ENCODE results near the gene CYB561D2. TPM values are rescaled to one million over a fixed set of nuclear protein-coding genes. Genes with fewer than 3 reads are reported as not detected.

The CYB561D2 gene
- total RNA-seq, 2 donors from 2014 or later: 35.6 to 40.8 TPM

DNA sequence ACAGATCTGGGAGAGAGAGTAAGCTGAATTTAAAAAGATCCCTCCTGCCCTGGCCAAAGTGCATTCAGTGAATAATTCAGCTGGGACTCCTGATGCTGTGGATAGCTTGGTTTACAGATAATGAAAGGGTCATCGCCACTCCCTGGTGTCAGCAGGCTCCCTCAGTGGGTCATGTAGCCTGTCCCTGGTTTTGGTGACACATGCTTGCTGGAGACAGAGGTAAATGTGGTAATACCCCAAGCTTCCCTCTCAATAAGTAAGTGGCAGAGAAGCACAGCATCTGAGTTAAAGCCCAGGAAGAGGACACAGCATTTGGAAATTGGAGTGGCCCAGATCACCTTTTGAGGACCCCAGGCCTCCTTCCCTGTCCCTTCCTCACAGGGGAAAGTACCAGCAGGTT, 6.8 kb downstream of the CYB561D2 start:
- Mint-ChIP-seq H3K27ac (peak overlapping the region; percentile 97), H3K9me3 (no peaks in the 10 kb centered on the region), H3K4me1 (peaks cover 15% of the 10 kb centered on the region)

DNA sequence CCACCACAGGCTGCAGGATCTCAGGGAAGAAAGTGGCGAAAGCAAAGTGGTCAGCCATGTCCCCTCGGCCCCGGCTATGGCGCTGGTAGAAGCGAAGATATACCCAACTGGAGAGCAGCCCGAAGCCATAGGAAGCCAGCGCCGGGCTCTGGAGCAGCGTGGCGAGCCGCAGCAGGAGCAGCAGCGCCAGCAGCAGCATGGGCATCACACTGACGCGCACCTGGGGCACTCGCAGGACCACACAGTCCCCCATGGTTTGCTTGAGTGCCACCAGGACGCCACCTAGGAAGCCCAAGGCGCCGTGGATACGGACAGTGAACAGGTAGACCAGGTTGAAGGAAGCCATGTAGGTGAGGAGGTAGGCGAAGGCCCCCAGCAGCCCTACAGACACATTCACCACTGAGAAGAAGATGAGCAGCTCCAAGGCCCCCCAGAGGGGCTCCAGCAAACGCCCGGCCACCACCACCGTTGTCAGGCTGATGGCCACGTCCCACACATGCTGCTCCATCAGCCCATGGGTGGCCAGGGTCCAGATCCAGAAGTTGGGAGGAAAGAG, 7.8 kb downstream of the CYB561D2 start:
- Mint-ChIP-seq H3K36me3 (ENCODE audit: low read depth) (peaks cover 47% of the 10 kb centered on the region), H3K4me3 (peak overlapping the region; percentile 93), H3K4me1 (peaks cover 15% of the 10 kb centered on the region), H3K9me3 (no peaks in the 10 kb centered on the region), H3K27me3 (no peaks in the 10 kb centered on the region), H3K27ac (peak overlapping the region; percentile 97)
- ATAC-seq (replicated peaks): no peak

More for the DNA sequence above, 6.8 kb downstream of the CYB561D2 start:
- Mint-ChIP-seq H3K27me3 (no peaks in the 10 kb centered on the region), H3K4me3 (peak overlapping the region; percentile 93), H3K36me3 (ENCODE audit: low read depth) (peaks cover 56% of the 10 kb centered on the region)
- ATAC-seq (replicated peaks): no peak

DNA sequence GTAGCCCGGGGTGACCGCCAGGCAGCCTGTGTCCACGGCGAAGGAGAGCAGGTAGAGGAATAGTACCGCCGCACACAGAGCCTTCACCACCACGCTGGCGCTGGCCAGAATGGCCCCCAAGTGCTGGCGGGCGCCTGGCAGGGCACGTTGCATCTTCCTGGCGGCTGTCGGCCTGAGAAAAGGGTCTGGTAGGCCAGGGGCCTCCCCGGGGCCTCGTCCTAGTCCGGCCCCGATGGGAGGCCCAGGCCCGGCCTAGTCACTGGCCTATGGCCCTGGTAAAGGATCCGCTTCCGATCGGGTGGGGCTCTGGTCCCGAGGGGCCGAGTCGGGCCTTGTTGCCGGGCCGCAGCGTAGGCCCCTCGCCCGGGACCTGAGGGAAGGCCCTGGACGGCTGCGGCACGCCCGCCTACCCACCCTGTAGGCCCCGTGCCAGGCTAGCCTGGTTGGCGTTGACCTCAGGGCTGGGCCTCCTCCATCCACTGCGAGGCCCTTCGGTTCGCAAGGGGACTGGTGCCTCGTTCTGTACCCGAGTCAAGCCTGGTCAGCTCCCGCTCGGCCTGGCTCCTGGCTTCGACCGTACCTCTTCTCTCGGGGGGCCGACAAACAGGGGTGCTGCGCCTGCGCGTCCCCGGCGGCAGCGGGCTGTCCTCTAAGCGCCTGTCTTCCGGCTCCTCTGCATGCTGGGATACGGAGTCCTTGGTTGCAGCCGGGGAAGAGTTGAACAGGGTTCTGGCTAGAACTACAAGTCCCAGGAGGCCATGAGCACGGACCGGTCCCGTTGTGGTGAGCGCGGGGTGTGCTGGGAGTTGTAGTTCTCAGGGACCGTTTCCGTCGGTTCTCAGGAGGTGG, 8.5 kb downstream of the CYB561D2 start, which contains the start of gene TMEM115:
TMEM115 (minus strand) TSS at position 611 of the 849 bp plus-strand sequence; CDS start at position 153, 458 bp downstream.
- H3K27me3 Mint-ChIP-seq: no peaks in the 10 kb centered on the region
- H3K4me1 Mint-ChIP-seq: peaks cover 15% of the 10 kb centered on the region
- H3K4me3 Mint-ChIP-seq: peak within 1 kb of the TSS; percentile 93
- H3K36me3 Mint-ChIP-seq (ENCODE audit: low read depth): peaks cover 41% of the 10 kb centered on the region
- peak; percentile 100 for ATAC-seq (replicated peaks)
- no peaks in the 10 kb centered on the region for H3K9me3 Mint-ChIP-seq
- peak within 1 kb of the TSS; percentile 97 for H3K27ac Mint-ChIP-seq

DNA sequence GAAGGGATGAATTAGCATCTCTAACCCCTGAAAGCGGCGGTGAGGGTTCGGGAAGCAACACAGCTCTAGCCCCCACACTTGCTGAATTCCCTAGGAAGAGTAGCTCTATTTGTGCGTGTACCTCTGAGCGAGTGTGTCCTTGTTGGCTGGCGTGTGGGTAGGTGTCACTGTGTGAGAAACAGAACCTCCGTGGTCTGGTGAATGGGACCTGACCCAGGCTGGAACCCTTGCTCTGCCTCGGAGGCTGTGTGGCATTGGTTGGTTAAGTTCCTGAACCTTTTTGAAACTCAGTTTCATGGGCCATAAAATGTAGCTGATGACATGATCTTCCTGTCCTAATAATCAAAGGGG, 9.1 kb downstream of the CYB561D2 start:
- peaks cover 15% of the 10 kb centered on the region for H3K4me1 Mint-ChIP-seq
- ATAC-seq (replicated peaks): peak; percentile 23

DNA sequence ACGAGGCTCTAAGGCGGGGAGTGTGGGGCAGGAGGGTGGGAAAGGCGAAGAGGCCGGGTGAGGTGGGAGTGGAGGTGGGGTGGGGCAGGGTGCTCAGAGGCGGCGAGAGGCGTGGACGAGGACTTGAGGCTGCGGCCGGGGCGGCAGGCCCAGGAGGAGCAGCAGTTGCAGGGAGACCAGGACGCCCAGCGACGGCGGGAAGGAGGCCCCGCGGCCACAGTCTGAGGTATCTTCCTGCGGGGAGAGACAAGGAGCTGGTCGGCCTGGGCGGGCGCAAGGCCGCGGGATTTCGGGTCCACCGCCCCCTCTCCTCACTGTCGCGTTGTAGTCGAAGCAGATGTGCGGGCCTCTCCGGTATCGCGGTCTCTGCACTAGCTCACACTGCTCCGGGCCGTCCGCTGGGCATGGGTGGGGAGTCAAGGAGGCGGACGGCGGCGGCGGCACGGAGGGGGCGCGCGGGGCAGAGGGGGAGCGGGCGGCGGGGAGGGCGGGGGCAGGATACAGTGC, 14.0 kb downstream of the CYB561D2 start:
- H3K27ac Mint-ChIP-seq: no peak overlapping the region
- ATAC-seq (replicated peaks): peak; percentile 27
- no peaks in the 10 kb centered on the region for H3K36me3 Mint-ChIP-seq (ENCODE audit: low read depth)
- peaks cover 5% of the 10 kb centered on the region for H3K4me1 Mint-ChIP-seq
- no peaks in the 10 kb centered on the region for H3K27me3 Mint-ChIP-seq
- peak overlapping the region; percentile 82 for H3K4me3 Mint-ChIP-seq
- no peaks in the 10 kb centered on the region for H3K9me3 Mint-ChIP-seq

More for the DNA sequence above, 9.1 kb downstream of the CYB561D2 start:
- no peaks in the 10 kb centered on the region for H3K27me3 Mint-ChIP-seq
- H3K36me3 Mint-ChIP-seq (ENCODE audit: low read depth): peaks cover 35% of the 10 kb centered on the region
- H3K9me3 Mint-ChIP-seq: no peaks in the 10 kb centered on the region
- H3K4me3 Mint-ChIP-seq: peak overlapping the region; percentile 93
- peak overlapping the region; percentile 97 for H3K27ac Mint-ChIP-seq

DNA sequence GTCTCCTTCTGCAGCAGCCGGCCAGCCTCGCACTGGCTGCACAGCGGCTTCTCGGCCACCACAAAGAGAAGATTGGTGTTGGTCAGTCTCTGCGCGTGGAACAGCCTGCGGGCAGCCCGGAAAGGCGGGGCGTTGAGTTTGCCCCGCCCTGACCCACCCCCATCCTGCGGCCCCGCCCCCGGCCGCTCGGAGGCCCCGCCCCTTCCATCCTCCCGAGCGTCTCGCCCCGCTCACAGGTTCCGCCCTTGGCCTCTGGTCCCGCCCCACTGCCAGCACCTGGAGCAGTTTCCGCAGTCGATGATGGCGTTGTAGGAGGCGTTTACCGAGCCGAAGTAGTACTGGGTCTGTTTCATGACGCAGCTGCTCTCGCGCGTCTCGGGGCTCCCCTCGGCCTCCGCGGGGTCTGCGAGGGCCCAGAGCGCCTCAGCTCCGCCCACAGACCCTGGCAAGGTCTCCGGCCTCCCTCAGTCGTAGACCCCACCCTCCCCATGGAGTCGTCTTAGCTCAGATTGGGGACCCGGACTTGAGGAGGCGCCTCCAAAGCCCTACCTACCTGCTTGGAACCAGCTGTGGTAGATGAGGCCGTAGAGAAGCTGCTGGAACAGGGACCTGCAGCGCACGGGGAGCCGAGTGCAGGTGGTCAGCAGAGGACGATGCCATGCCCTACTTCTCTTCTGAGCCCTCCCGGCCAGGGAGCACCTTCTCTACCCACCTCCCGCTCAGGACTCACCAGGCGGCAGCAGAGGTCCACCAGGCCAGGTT, 14.6 kb downstream of the CYB561D2 start:
- Mint-ChIP-seq H3K9me3 (no peaks in the 10 kb centered on the region), H3K36me3 (ENCODE audit: low read depth) (no peaks in the 10 kb centered on the region), H3K27me3 (no peaks in the 10 kb centered on the region), H3K4me1 (peaks cover 5% of the 10 kb centered on the region), H3K27ac (peak overlapping the region; percentile 82), H3K4me3 (peak overlapping the region; percentile 82)
- peak; percentile 98 for ATAC-seq (replicated peaks)

DNA sequence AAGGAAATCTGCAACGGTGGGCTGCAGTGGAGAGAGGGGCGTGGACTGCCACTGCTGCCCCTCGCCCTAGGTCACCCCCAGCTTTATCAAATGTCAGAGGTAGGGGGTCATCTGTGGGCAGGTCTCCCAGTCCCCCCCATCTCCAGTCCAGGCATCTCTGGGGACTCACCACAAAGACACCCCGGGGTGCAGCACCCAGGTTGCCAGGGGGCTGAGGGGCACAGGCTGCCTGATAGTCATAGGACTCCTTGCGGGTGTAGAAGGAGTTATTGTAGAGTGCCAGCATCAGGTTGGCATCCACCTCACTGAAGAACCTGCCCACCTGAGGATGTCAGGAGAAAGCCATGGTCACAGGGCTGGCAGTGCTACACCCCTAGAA, 15.2 kb downstream of the CYB561D2 start:
- Mint-ChIP-seq H3K27ac (peak overlapping the region; percentile 82), H3K9me3 (no peaks in the 10 kb centered on the region), H3K4me1 (peaks cover 5% of the 10 kb centered on the region), H3K36me3 (ENCODE audit: low read depth) (no peaks in the 10 kb centered on the region), H3K4me3 (peak overlapping the region; percentile 82), H3K27me3 (no peaks in the 10 kb centered on the region)
- no peak for ATAC-seq (replicated peaks)

DNA sequence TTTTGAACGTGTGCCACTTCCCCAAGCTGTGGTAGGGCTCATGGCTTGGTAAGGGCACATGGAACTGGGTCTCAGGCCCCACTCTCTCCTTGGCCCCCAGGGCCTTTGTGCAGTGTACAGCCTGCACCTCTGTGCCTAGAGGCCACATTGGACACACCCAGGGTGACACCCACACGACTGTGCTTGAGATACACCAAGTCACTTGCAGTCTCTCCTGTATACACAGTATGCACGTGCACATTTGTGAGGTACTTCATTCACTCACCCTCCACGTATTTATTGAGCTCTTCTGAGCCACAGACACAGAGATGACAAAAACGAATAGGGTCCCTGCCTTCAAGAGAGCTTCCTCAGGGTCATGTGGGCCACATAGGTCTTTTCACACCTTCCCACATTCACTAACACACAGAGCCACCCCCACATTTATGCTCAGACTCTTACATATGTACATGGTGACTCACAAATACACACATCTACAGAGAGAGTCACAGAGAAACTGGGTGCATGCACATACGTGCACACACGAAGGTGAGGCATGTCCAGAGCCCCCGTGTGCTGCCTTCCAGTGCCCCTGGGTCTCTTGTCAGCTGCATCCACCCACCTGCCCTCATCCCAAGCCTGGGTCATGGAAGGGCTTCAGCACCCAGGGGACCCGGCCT, 18.5 kb downstream of the CYB561D2 start:
- H3K27me3 Mint-ChIP-seq: no peaks in the 10 kb centered on the region
- no peaks in the 10 kb centered on the region for H3K9me3 Mint-ChIP-seq
- no peak overlapping the region for H3K4me3 Mint-ChIP-seq
- H3K4me1 Mint-ChIP-seq: peaks cover 5% of the 10 kb centered on the region
- ATAC-seq (replicated peaks): no peak
- H3K27ac Mint-ChIP-seq: no peak overlapping the region
- no peaks in the 10 kb centered on the region for H3K36me3 Mint-ChIP-seq (ENCODE audit: low read depth)

DNA sequence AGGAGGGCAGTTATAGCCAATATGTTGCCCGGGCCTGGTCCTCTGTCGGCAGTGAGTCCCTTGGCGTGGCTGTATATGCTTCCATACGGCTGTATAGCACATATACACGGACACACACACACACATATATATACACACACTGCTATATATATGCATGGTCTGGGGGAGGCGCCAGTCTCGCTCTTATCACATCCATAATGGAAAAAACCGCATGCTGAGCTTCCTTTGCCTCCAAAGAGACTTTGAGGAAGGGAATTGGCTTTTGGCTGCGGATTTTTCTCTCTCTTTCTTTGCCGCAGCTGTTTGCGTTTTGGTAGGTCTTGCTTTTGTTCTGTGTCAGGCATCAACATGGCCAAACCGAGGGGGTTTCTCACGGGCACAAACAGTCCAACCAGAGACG, 19.9 kb downstream of the CYB561D2 start:
- peaks cover 5% of the 10 kb centered on the region for H3K4me1 Mint-ChIP-seq
- ATAC-seq (replicated peaks): no peak
- H3K27ac Mint-ChIP-seq: no peak overlapping the region
- no peaks in the 10 kb centered on the region for H3K27me3 Mint-ChIP-seq
- H3K9me3 Mint-ChIP-seq: no peaks in the 10 kb centered on the region
- no peak overlapping the region for H3K4me3 Mint-ChIP-seq
- H3K36me3 Mint-ChIP-seq (ENCODE audit: low read depth): no peaks in the 10 kb centered on the region

DNA sequence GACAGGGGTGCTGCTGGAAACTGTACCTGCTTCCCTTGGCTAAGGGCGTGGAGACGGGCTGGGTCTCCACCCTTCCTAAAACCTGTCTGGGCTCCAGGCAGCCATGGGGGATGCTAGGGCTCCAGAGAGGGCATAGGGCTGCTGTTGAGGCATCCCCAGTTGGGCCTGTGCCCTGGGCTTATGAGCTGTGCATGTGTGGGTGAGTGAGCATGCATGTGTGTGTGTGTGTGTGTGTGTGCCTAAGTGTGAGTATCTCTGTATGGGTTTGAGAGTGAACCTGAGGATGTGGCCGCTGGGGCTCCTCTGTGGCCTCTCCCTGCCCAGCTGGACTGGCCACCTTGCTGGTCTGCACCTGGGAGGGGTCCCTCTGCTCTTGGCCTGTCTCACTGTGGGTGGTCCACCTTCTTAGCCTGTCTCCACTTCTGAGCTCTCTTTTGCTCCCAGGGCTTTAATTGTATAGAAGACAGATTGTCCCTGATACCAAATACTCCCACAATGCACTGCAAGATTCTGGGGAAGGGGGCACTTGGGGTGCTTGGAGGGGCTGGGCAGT, 20.5 kb downstream of the CYB561D2 start:
- H3K36me3 Mint-ChIP-seq (ENCODE audit: low read depth): no peaks in the 10 kb centered on the region
- no peaks in the 10 kb centered on the region for H3K27me3 Mint-ChIP-seq
- no peak overlapping the region for H3K27ac Mint-ChIP-seq
- H3K4me3 Mint-ChIP-seq: no peak overlapping the region
- no peak for ATAC-seq (replicated peaks)
- no peaks in the 10 kb centered on the region for H3K9me3 Mint-ChIP-seq
- H3K4me1 Mint-ChIP-seq: peaks cover 5% of the 10 kb centered on the region

DNA sequence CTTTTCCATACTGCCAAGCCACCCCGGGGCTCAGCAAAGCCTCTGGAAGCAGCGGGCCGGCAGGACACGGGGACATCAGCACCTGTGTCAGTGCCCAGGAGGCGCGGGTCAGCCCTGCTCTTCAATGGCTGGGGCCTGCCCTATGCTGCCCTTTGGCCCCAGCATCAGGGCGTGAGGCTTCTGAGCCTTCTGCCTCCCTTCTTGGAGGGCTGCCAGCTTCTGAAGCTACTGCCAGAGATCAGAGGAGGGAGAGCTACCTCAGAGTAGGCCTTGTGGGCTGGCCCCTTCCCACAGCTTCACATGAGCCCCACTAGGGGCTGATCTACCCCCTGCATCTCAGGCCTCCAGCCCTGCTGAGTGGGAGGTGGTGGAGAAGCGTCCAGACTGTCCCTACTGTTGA, 21.7 kb downstream of the CYB561D2 start:
- no peak for ATAC-seq (replicated peaks)
- Mint-ChIP-seq H3K36me3 (ENCODE audit: low read depth) (no peaks in the 10 kb centered on the region), H3K4me1 (peaks cover 5% of the 10 kb centered on the region), H3K27ac (no peak overlapping the region), H3K4me3 (no peak overlapping the region), H3K9me3 (no peaks in the 10 kb centered on the region), H3K27me3 (no peaks in the 10 kb centered on the region)

DNA sequence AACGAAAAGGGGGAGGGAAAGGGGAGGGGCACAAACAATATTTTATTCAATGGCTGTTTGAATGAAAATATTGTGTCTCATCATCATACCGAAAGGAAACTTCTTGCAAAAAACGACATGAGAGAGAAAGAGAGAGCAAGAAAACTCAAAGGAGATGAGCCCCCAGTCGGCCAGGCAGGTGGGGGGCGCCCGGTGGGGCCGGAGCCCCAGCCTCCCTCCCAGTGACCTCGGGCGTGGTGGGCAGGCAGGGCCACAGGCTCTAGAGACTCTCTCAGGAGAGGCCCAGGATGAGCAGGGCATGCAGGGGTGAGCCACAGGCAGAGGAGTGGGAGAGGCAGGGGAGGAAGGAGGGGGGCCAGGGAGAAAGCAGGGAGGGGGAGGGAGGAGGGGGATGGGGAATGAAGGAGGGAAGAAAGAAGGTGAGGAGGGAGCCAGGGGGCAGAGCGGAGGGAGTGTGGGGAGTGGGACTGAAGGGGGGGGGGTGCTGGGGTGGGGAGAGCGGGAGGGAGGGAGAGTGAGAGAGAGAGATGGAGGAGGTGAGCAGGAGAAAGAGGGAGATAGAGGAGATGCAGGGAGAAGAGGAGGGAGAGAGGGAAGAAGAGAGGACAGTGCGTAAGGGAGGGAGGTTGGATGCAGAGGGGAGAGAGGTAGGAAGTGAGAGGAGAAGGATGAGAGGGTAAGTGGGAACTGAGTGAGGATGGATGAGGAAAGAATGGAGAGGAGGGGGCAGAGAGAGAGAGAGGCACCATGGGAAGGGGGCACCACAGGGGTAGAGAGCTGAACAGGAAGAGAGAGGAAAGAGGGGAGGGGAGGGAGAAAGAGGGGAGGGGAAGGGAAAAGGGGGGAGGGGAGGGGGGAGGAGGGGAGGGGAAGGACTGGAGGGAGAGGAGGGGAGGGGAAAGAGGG, 22.7 kb downstream of the CYB561D2 start:
- no peaks in the 10 kb centered on the region for H3K27me3 Mint-ChIP-seq
- peaks cover 5% of the 10 kb centered on the region for H3K4me1 Mint-ChIP-seq
- ATAC-seq (replicated peaks): no peak
- peak overlapping the region; percentile 33 for H3K27ac Mint-ChIP-seq
- H3K4me3 Mint-ChIP-seq: no peak overlapping the region
- H3K9me3 Mint-ChIP-seq: no peaks in the 10 kb centered on the region
- H3K36me3 Mint-ChIP-seq (ENCODE audit: low read depth): no peaks in the 10 kb centered on the region

Data from activated T-helper 17 cell treated with anti-CD3 and anti-CD28 coated beads, Interleukin-2, amount 50 U/mL, for 72 hours (primary cell).